ENCODE results near the gene ABT1. TPM values are rescaled to one million over a fixed set of nuclear protein-coding genes. Genes with fewer than 3 reads are reported as not detected.
A peak's percentile ranks its signal among the peaks of the same experiment; 100 is the strongest.

The ABT1 gene
- total RNA-seq, 1 experiment from 2014 or later = 18.8 TPM

DNA sequence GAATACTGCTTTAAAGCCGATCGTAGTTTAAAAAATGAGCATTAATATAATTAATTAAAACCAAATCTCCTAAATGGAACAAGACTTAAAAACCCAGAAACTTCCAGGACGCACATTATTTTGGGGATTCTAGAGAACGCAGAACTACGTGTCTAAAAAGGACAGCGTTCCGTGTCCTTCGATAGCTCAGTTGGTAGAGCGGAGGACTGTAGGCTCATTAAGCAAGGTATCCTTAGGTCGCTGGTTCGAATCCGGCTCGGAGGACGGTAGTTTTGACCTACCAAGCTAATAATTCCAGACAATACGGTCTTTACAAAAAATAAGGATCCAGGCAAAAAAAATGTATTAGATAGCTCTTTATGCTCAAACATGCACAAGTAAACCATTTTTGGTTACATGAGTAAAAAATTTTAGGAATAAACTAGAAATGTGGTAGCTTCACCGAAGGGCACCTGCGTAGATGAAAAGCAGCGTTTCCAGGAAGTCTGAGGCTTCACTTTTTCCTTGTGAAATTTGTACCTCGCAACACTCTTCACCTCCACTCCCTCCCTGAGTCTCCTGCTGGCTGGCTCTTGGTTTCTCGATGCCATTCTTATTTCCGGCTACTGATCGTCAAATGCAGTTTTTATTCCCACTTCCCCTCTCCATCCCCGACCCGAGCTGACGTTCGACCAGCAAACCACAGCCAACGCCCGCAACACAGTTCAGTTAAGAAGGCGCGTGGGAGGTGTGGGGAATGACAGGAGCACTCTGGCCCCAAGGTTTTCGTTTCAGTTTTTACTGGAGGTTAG, 19.6 kb upstream of the ABT1 start:
- Mint-ChIP-seq H3K36me3 (ENCODE audit: insufficient read depth, unreplicated experiment) (peaks cover 23% of the 10 kb centered on the region), H3K4me3 (ENCODE audit: low read depth, unreplicated experiment) (peak overlapping the region; percentile 74), H3K27ac (ENCODE audit: unreplicated experiment) (peak overlapping the region; percentile 98), H3K27me3 (ENCODE audit: unreplicated experiment) (no peaks in the 10 kb centered on the region), H3K9me3 (ENCODE audit: low read depth, unreplicated experiment) (peaks cover 6% of the 10 kb centered on the region), H3K4me1 (ENCODE audit: low read depth, unreplicated experiment) (peaks cover 14% of the 10 kb centered on the region)
- TF ChIP-seq, protein P1, sequence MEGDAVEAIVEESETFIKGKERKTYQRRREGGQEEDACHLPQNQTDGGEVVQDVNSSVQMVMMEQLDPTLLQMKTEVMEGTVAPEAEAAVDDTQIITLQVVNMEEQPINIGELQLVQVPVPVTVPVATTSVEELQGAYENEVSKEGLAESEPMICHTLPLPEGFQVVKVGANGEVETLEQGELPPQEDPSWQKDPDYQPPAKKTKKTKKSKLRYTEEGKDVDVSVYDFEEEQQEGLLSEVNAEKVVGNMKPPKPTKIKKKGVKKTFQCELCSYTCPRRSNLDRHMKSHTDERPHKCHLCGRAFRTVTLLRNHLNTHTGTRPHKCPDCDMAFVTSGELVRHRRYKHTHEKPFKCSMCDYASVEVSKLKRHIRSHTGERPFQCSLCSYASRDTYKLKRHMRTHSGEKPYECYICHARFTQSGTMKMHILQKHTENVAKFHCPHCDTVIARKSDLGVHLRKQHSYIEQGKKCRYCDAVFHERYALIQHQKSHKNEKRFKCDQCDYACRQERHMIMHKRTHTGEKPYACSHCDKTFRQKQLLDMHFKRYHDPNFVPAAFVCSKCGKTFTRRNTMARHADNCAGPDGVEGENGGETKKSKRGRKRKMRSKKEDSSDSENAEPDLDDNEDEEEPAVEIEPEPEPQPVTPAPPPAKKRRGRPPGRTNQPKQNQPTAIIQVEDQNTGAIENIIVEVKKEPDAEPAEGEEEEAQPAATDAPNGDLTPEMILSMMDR (IDR thresholded peaks at IDR 0.05; ENCODE audit: unreplicated experiment) = no peak
- intact Hi-C loops (cut with micrococcal nuclease; ENCODE audit: unreplicated experiment) = no loop called here
- CTCF ChIA-PET = interaction anchor here (0.9 to 3.0 kb wide), 3 partner anchors 18 to 235 kb away, joined by 3 to 17 read pairs (median 3); no protein-coding TSS in a partner anchor
- no TSS peak for BruUV-seq (replicated peaks)
- peak; percentile 73 for DNase-seq

DNA sequence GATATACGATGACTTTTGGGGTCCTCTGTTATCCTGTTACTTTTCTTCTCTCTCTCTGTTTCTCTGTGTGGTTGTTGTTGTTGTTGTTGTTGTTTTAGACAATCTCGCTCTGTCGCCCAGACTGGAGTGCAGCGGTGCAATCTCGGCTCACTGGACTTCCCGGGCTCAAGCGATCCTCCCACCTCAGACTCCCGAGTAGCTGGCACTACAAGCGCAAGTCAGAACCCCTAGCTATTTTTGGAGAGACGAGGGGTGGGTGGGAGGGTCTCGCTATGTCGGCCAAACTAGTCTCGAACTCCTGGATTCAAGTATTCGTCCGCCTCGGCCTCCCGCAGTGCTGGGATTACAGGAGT, 19.1 kb upstream of the ABT1 start:
- Mint-ChIP-seq H3K9me3 (ENCODE audit: low read depth, unreplicated experiment) (peaks cover 6% of the 10 kb centered on the region), H3K4me1 (ENCODE audit: low read depth, unreplicated experiment) (peaks cover 12% of the 10 kb centered on the region), H3K36me3 (ENCODE audit: insufficient read depth, unreplicated experiment) (peaks cover 18% of the 10 kb centered on the region), H3K27me3 (ENCODE audit: unreplicated experiment) (peaks cover 3% of the 10 kb centered on the region), H3K27ac (ENCODE audit: unreplicated experiment) (peak overlapping the region; percentile 98), H3K4me3 (ENCODE audit: low read depth, unreplicated experiment) (peak overlapping the region; percentile 74)
- intact Hi-C loops (cut with micrococcal nuclease; ENCODE audit: unreplicated experiment) = no loop called here
- TF ChIP-seq, protein P1 (IDR thresholded peaks at IDR 0.05; ENCODE audit: unreplicated experiment) = no peak
- CTCF ChIA-PET = interaction anchor here (3.0 kb wide), 1 partner anchor 18 kb away, joined by 17 read pairs; no protein-coding TSS in a partner anchor
- BruUV-seq (replicated peaks) = no TSS peak
- no peak for DNase-seq

DNA sequence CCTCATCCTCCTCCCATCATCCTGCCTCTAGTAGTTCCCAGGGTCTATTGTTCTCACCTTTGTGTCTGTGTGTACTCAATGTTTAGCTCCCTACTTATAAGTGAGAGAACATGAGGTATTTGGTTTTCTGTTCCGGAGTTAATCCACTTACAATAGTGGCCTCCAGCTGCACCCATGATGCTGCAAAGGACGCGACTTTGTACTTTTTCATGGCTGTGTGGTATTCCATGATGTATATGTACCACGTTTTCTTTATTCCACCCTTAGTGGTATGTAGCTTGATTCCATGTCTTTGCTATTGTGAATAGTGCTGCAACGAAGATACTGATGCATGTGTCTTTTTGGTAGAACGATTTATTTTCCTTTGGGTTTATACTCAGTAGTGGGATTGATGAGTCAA, 18.5 kb upstream of the ABT1 start:
- Mint-ChIP-seq H3K27me3 (ENCODE audit: unreplicated experiment) (peaks cover 9% of the 10 kb centered on the region), H3K9me3 (ENCODE audit: low read depth, unreplicated experiment) (peaks cover 6% of the 10 kb centered on the region), H3K4me3 (ENCODE audit: low read depth, unreplicated experiment) (no peak overlapping the region), H3K36me3 (ENCODE audit: insufficient read depth, unreplicated experiment) (peaks cover 16% of the 10 kb centered on the region), H3K4me1 (ENCODE audit: low read depth, unreplicated experiment) (peaks cover 12% of the 10 kb centered on the region), H3K27ac (ENCODE audit: unreplicated experiment) (no peak overlapping the region)
- TF ChIP-seq, protein P1 (IDR thresholded peaks at IDR 0.05; ENCODE audit: unreplicated experiment) = no peak
- DNase-seq = no peak
- BruUV-seq (replicated peaks) = no TSS peak
- intact Hi-C loops (cut with micrococcal nuclease; ENCODE audit: unreplicated experiment) = no loop called here
- CTCF ChIA-PET = interaction anchor here (3.0 kb wide), 1 partner anchor 17 kb away, joined by 17 read pairs; no protein-coding TSS in a partner anchor

DNA sequence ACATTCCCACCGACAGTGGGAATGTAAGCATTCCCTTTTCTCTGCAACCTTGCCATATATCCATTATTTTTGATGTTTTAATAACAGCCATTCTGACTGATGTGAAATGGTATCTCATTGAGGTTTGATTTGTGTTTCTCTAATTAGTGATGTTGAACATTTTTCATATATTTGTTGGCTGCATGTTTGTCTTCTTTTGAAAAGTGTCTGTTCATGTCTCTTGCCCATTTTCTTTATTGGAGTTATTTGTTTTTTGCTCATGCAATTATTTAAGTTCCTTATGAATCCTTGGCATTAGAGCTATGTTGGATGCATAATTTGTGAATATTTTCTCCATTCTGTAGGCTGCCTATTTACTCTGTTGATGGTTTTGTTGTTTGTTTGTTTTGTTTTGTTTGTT, 18.0 kb upstream of the ABT1 start:
- no peak for DNase-seq
- intact Hi-C loops (cut with micrococcal nuclease; ENCODE audit: unreplicated experiment) = no loop called here
- H3K27me3 Mint-ChIP-seq (ENCODE audit: unreplicated experiment) = peaks cover 14% of the 10 kb centered on the region
- BruUV-seq (replicated peaks) = no TSS peak
- TF ChIP-seq, protein P1 (IDR thresholded peaks at IDR 0.05; ENCODE audit: unreplicated experiment) = no peak
- CTCF ChIA-PET = interaction anchor here (0.6 to 3.0 kb wide), 2 partner anchors 17 to 1085 kb away, joined by 3 to 17 read pairs; no protein-coding TSS in a partner anchor
- H3K4me1 Mint-ChIP-seq (ENCODE audit: low read depth, unreplicated experiment) = peaks cover 12% of the 10 kb centered on the region
- no peak overlapping the region for H3K4me3 Mint-ChIP-seq (ENCODE audit: low read depth, unreplicated experiment)
- H3K27ac Mint-ChIP-seq (ENCODE audit: unreplicated experiment) = no peak overlapping the region
- peaks cover 16% of the 10 kb centered on the region for H3K36me3 Mint-ChIP-seq (ENCODE audit: insufficient read depth, unreplicated experiment)
- peaks cover 6% of the 10 kb centered on the region for H3K9me3 Mint-ChIP-seq (ENCODE audit: low read depth, unreplicated experiment)

Measured in Calu3 (cell line).